ENCODE data around the gene INO80C.

INO80C gene

DNA sequence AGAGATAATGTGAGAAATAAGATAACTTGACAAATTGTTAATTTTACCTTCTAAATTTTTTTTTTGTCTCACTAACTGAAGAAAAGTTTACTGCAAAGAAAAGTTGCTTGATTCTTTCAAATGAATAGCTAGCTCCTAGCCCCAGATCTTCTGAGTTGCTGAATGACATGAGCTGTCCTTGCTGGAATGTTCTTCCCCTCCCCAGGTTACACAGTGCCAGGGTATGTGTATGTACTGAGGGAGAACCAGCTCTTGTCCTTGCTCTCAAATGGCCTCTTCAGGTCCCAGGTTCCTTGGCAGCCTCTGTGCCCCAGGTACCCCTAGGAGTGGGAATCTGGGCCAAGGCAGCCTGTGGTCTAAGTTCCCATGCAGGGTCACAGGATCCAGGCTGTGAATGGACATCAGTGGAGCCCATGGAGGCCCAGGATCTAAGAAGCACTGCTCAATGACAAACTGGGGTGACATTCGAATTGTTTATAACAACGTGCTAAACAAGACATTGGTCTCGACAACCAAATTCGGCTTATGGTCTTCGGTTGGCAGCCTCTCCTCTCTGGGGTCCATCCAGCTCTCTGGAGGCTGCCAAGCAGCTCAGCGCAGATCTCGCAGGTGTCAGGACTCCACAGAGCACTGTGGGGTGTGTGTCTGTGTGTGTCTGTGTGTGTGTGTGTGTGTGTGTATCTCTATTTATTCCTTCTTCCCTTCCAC is 17.1 kb upstream of the INO80C start:
- Histone ChIP-seq H3K4me2 (ENCODE audit: low read length) (no peak overlapping the region), H3K27me3 (ENCODE audit: low read depth, low read length) (no peaks in the 10 kb centered on the region), H3K9ac (ENCODE audit: low read length) (no peak overlapping the region), H2AFZ (ENCODE audit: low read depth, low read length) (no peak overlapping the region), H3K79me2 (ENCODE audit: low read length) (no peaks in the 10 kb centered on the region), H3K27ac (ENCODE audit: low read length) (no peak overlapping the region), H3K4me3 (ENCODE audit: low read length) (no peak overlapping the region), H4K20me1 (ENCODE audit: insufficient read depth, low read length) (no peaks in the 10 kb centered on the region), H3K36me3 (replicated peaks; ENCODE audit: low read depth, low read length) (no peaks in the 10 kb centered on the region), H3K4me1 (ENCODE audit: low read length) (peaks cover 20% of the 10 kb centered on the region), H3K9me3 (ENCODE audit: insufficient read depth, low read length) (no peaks in the 10 kb centered on the region)
- TF ChIP-seq, protein P1, sequence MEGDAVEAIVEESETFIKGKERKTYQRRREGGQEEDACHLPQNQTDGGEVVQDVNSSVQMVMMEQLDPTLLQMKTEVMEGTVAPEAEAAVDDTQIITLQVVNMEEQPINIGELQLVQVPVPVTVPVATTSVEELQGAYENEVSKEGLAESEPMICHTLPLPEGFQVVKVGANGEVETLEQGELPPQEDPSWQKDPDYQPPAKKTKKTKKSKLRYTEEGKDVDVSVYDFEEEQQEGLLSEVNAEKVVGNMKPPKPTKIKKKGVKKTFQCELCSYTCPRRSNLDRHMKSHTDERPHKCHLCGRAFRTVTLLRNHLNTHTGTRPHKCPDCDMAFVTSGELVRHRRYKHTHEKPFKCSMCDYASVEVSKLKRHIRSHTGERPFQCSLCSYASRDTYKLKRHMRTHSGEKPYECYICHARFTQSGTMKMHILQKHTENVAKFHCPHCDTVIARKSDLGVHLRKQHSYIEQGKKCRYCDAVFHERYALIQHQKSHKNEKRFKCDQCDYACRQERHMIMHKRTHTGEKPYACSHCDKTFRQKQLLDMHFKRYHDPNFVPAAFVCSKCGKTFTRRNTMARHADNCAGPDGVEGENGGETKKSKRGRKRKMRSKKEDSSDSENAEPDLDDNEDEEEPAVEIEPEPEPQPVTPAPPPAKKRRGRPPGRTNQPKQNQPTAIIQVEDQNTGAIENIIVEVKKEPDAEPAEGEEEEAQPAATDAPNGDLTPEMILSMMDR (IDR thresholded peaks at IDR 0.05; ENCODE audit: low read depth, low read length), result no peak
- TF ChIP-seq EZH2phosphoT487 (IDR thresholded peaks at IDR 0.05; ENCODE audit: low read depth), result no peak

DNA sequence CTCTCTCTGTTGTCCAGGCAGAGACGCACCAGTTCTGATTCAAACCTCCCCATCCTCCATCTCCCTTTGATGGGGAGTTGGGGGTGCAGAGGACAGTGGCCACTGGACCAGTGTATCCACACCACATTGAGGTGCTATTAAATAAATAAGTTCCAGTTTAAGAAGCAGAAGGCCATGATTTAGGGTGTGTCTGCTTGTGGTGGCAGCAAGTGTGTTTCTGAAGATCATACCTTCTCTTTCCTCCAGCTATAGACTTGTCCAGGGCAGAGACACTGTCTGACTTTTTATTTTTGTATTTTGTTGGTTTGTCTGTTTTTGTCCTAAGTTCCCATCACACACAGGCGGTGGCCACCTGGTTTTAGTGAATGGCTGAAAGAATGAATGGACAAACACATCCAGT is 16.5 kb upstream of the INO80C start:
- TF ChIP-seq, protein P1 (IDR thresholded peaks at IDR 0.05; ENCODE audit: low read depth, low read length), result no peak
- no peak for TF ChIP-seq EZH2phosphoT487 (IDR thresholded peaks at IDR 0.05; ENCODE audit: low read depth)
- H3K36me3 ChIP-seq (replicated peaks; ENCODE audit: low read depth, low read length), result no peaks in the 10 kb centered on the region
- no peaks in the 10 kb centered on the region for H3K79me2 ChIP-seq (ENCODE audit: low read length)
- no peak overlapping the region for H3K4me2 ChIP-seq (ENCODE audit: low read length)
- no peak overlapping the region for H3K27ac ChIP-seq (ENCODE audit: low read length)
- no peak overlapping the region for H3K4me3 ChIP-seq (ENCODE audit: low read length)
- H3K4me1 ChIP-seq (ENCODE audit: low read length), result peaks cover 22% of the 10 kb centered on the region
- no peak overlapping the region for H3K9ac ChIP-seq (ENCODE audit: low read length)
- H4K20me1 ChIP-seq (ENCODE audit: insufficient read depth, low read length), result no peaks in the 10 kb centered on the region
- no peaks in the 10 kb centered on the region for H3K27me3 ChIP-seq (ENCODE audit: low read depth, low read length)
- no peak overlapping the region for H2AFZ ChIP-seq (ENCODE audit: low read depth, low read length)
- no peaks in the 10 kb centered on the region for H3K9me3 ChIP-seq (ENCODE audit: insufficient read depth, low read length)

DNA sequence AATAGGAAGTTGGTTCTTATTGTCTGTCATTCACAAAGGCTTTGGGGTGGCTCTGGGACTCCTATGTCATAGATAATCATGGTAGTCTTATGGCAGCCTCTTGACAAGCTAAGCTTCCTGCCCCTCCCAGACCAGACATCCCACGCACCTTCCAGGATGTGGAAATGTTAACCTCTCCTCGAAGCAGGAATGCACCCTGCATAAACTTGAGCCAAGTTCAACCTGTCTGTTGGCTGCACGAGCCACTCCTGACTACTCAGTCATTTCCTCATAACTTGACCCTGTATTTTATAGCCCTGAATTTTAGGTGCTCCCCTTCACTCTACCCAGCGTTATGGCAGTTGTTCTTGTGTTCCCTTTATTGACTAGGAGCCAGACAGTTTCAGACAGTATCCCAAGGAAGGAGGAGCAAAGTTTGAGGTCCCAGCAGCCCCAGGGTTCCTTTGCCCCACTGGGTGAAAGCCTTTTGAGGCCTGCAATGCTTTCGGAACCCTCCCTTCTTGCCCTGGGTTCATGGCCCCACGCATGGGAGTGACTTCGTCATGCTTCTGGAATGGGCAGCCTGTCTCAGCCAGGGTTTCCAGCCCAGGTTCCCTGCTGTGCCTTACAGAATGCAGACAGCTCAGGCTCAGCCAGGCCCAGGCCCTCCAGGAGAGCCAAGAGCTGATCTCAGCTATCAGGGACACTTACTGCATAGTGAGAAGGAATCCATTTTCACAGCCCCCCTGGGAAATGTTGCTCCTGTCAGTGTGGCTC is 15.6 kb upstream of the INO80C start:
- Histone ChIP-seq H3K27ac (ENCODE audit: low read length) (no peak overlapping the region), H3K79me2 (ENCODE audit: low read length) (no peaks in the 10 kb centered on the region), H3K4me1 (ENCODE audit: low read length) (peaks cover 24% of the 10 kb centered on the region), H2AFZ (ENCODE audit: low read depth, low read length) (no peak overlapping the region), H3K27me3 (ENCODE audit: low read depth, low read length) (no peaks in the 10 kb centered on the region), H3K4me2 (ENCODE audit: low read length) (no peak overlapping the region), H4K20me1 (ENCODE audit: insufficient read depth, low read length) (no peaks in the 10 kb centered on the region), H3K9ac (ENCODE audit: low read length) (no peak overlapping the region), H3K9me3 (ENCODE audit: insufficient read depth, low read length) (no peaks in the 10 kb centered on the region), H3K36me3 (replicated peaks; ENCODE audit: low read depth, low read length) (no peaks in the 10 kb centered on the region), H3K4me3 (ENCODE audit: low read length) (no peak overlapping the region)
- TF ChIP-seq, protein P1 (IDR thresholded peaks at IDR 0.05; ENCODE audit: low read depth, low read length), result no peak
- TF ChIP-seq EZH2phosphoT487 (IDR thresholded peaks at IDR 0.05; ENCODE audit: low read depth), result no peak

DNA sequence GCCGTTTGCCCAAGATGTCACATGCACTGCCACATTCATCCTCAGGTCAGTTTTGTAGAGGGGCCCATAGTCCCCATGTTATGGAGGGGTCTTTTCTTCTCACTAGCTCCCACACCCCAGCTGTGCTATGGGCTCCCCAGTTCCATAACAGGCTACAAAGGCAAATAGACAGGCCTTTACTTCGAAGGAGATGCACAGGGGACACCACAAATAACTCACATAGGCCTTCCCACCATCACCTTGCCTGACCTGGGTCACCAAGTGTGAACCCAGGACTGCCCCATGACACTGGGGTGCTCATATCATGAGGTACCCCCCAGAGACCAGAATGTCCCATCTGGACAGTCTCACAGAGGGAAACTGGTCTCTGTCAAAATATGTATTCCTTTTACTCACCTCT is 15.0 kb upstream of the INO80C start:
- Histone ChIP-seq H3K79me2 (ENCODE audit: low read length) (no peaks in the 10 kb centered on the region), H3K9ac (ENCODE audit: low read length) (no peak overlapping the region), H2AFZ (ENCODE audit: low read depth, low read length) (no peak overlapping the region)

More for the DNA sequence above, 15.0 kb upstream of the INO80C start:
- Histone ChIP-seq H3K4me2 (ENCODE audit: low read length) (no peak overlapping the region), H3K27ac (ENCODE audit: low read length) (no peak overlapping the region), H3K36me3 (replicated peaks; ENCODE audit: low read depth, low read length) (no peaks in the 10 kb centered on the region), H3K4me3 (ENCODE audit: low read length) (no peak overlapping the region), H3K9me3 (ENCODE audit: insufficient read depth, low read length) (no peaks in the 10 kb centered on the region), H3K4me1 (ENCODE audit: low read length) (peaks cover 30% of the 10 kb centered on the region), H4K20me1 (ENCODE audit: insufficient read depth, low read length) (no peaks in the 10 kb centered on the region), H3K27me3 (ENCODE audit: low read depth, low read length) (no peaks in the 10 kb centered on the region)
- TF ChIP-seq, protein P1 (IDR thresholded peaks at IDR 0.05; ENCODE audit: low read depth, low read length), result no peak
- no peak for TF ChIP-seq EZH2phosphoT487 (IDR thresholded peaks at IDR 0.05; ENCODE audit: low read depth)
